WI38 (cell line): ENCODE results near the gene CUL1.

Experiments used
- H3K4me3 ChIP-seq: 2 replicates; pipeline ENCODE4 v1.5.1; 2011; ENCODE audit warnings: low read depth, mild to moderate bottlenecking, control low read depth, low read length
- CTCF ChIP-seq: IDR thresholded peaks from 2 replicates; pipeline ENCODE4 v1.5.1; 2012; ENCODE audit warnings: low read depth, mild to moderate bottlenecking, control low read depth, low read length

Gene CUL1

GRCh38 chr7:148804343-148805235 lies 105.9 kb downstream of the CUL1 start:
- no peak overlapping the region for H3K4me3 ChIP-seq
- TF ChIP-seq CTCF, result no peak

- no peak for TF ChIP-seq CTCF
- H3K4me3 ChIP-seq, result no peak overlapping the region
These were observed 107.5 kb downstream of the CUL1 start for GRCh38 chr7:148806187-148806586.

GRCh38 chr7:148807436-148807835 lies 108.7 kb downstream of the CUL1 start:
- no peak overlapping the region for H3K4me3 ChIP-seq

GRCh38 chr7:148809856-148810255 lies 111.2 kb downstream of the CUL1 start:
- TF ChIP-seq CTCF, result no peak
- H3K4me3 ChIP-seq, result no peak overlapping the region

More at GRCh38 chr7:148807436-148807835, 108.7 kb downstream of the CUL1 start:
- TF ChIP-seq CTCF, result no peak

GRCh38 chr7:148811892-148812291 lies 113.2 kb downstream of the CUL1 start:
- no peak for TF ChIP-seq CTCF
- H3K4me3 ChIP-seq, result no peak overlapping the region

- H3K4me3 ChIP-seq, result no peak overlapping the region
- TF ChIP-seq CTCF, result no peak
These were observed 115.2 kb downstream of the CUL1 start for GRCh38 chr7:148813890-148814289.

- H3K4me3 ChIP-seq, result no peak overlapping the region
- TF ChIP-seq CTCF, result no peak
These were observed 116.3 kb downstream of the CUL1 start for GRCh38 chr7:148814922-148815559.
